H7 (cell line): Measurements from ENCODE around the gene RBM23. TPM values are rescaled to one million over a fixed set of nuclear protein-coding genes. Genes with fewer than 3 reads are reported as not detected.
A peak's percentile ranks its signal among the peaks of the same experiment; 100 is the strongest.
"Not testable (repeated sequence)": the region's sequence is repeated elsewhere in the genome, so short reads cannot be mapped to it uniquely, and the experiment has no call there.

Source experiments
- DNase-seq: peaks from one replicate; pipeline ENCODE4 v3.0.0; 2012
- H3K27me3 ChIP-seq: 2 replicates; pipeline ENCODE4 v1.6.0; 2011; ENCODE audit warnings: mild to moderate bottlenecking, low read length; ENCODE audit not compliant: control insufficient read depth, insufficient read depth
- H3K36me3 ChIP-seq: replicated peaks from 2 replicates; pipeline ENCODE4 v1.5.1; 2011; ENCODE audit warnings: low read length; ENCODE audit not compliant: control insufficient read depth, insufficient read depth
- H3K4me3 ChIP-seq: 2 replicates; pipeline ENCODE4 v1.5.1; 2011; ENCODE audit warnings: low read depth, mild to moderate bottlenecking, control low read depth, low read length, moderate library complexity; ENCODE audit not compliant: insufficient read depth
- total RNA-seq: library from RNA; depleted of rRNA; stranded (reverse); fragments of >200 nt; shearing (Covaris generic); gene quantifications from 2 replicates; pipeline ENCODE4 v1.2.3, GENCODE V29; 2014

RBM23 gene
- total RNA-seq, 1 experiment from 2014 or later = 45.0 TPM

- no peaks in the 10 kb centered on the region for H3K27me3 ChIP-seq
- H3K36me3 ChIP-seq = peaks cover 29% of the 10 kb centered on the region
- no peak for DNase-seq
- peak overlapping the region; percentile 77 for H3K4me3 ChIP-seq
Observed at GRCh38 chr14:22928237-22929103, 9.5 kb upstream of the RBM23 start.

DNA sequence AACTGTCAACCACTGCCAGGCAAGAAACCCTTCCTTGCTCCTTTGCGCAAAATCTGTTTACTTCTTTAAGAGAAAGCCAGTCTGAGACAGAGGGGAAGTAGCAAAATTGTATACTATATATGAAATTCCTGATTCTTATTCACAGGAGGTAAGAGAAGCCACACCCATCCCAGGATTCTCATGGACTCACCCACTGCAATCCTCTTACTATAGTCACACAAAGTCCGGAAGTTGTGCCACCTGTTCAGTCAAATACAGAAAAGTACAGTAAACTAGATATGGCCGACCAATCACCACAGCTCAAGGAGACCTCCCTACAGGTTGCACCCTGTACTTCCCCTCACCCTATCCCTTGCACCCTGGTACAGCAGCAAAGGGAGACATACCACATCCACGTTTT lies 7.4 kb upstream of the RBM23 start:
- H3K4me3 ChIP-seq = no peak overlapping the region
- DNase-seq = no peak
- peaks cover 45% of the 10 kb centered on the region for H3K36me3 ChIP-seq
- no peaks in the 10 kb centered on the region for H3K27me3 ChIP-seq

GRCh38 chr14:22925513-22925912 lies 6.6 kb upstream of the RBM23 start:
- H3K36me3 ChIP-seq = peaks cover 51% of the 10 kb centered on the region
- H3K4me3 ChIP-seq = no peak overlapping the region
- no peaks in the 10 kb centered on the region for H3K27me3 ChIP-seq
- DNase-seq = no peak

DNA sequence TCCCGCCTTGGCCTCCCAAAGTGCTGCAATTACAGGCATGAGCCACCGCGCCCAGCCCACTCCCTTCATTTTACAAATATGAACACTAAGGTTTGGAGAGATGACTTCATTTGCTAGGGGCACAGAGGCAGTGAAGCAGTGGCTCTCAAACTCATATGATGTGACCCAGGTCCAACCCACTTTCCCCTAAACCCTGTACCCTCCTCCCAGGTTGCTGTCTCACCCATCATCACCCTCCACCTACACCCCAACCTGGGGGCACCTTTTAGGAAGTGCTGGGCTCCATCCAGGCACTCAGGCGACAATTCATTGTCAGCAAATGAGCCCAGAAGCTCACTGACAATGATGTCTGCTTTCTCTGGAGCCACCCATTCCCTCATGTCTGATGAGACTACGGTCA lies 4.8 kb upstream of the RBM23 start:
- peaks cover 51% of the 10 kb centered on the region for H3K36me3 ChIP-seq
- no peaks in the 10 kb centered on the region for H3K27me3 ChIP-seq
- no peak overlapping the region for H3K4me3 ChIP-seq
- DNase-seq = no peak

DNA sequence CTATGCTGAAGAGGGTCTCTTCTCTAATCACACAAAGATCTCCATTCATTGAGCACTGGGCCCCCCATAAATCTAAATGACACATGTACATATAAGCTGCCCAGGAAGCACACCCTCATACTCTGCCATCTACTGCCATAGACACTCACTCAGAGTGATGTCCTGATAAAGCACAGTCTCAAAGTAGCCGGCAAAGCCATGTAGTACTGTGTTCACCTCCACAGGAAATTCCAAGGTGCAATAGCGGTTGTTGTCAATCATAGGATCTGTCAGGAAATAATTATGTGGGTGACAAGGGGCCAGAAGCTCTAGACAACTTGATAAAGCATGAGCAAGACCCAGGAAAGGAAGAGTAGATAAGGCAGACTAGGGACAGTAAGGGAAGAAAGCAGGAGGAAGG lies 3.3 kb upstream of the RBM23 start:
- Histone ChIP-seq H3K27me3 (no peaks in the 10 kb centered on the region), H3K4me3 (no peak overlapping the region), H3K36me3 (peaks cover 48% of the 10 kb centered on the region)
- no peak for DNase-seq

GRCh38 chr14:22920697-22921096 lies 1.7 kb upstream of the RBM23 start:
- Histone ChIP-seq H3K36me3 (peaks cover 37% of the 10 kb centered on the region), H3K4me3 (no peak overlapping the region), H3K27me3 (no peaks in the 10 kb centered on the region)
- no peak for DNase-seq

- Histone ChIP-seq H3K36me3 (peaks cover 31% of the 10 kb centered on the region), H3K4me3 (peak overlapping the region; percentile 27), H3K27me3 (no peaks in the 10 kb centered on the region)
- no peak for DNase-seq
Observed at GRCh38 chr14:22919601-22919921, 612 bp upstream of the RBM23 start.

- Histone ChIP-seq H3K4me3 (no peak overlapping the region), H3K27me3 (no peaks in the 10 kb centered on the region), H3K36me3 (peaks cover 3% of the 10 kb centered on the region)
- no peak for DNase-seq
Observed at GRCh38 chr14:22915886-22916521, 2.9 kb downstream of the RBM23 start.

DNA sequence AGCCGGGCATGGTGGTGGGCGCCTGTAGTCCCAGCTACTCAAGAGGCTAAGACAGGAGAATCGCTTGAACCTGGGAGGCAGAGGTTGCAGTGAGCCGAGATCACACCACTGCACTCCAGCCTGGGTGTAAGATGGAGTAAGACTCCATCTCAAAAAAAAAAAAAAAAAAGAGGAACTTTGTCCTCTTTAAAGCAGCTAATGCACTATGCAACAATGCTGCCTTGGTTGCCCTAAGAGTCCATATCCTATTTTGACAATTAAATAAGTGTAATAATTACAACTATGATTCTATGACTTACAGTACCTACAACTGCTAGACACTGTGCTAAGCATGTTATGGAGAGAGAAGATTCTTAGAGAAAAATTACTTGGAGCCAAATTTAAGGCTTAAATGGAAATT lies 4.1 kb downstream of the RBM23 start:
- DNase-seq, H3K36me3 ChIP-seq, H3K4me3 ChIP-seq, H3K27me3 ChIP-seq: not testable (repeated sequence)

DNA sequence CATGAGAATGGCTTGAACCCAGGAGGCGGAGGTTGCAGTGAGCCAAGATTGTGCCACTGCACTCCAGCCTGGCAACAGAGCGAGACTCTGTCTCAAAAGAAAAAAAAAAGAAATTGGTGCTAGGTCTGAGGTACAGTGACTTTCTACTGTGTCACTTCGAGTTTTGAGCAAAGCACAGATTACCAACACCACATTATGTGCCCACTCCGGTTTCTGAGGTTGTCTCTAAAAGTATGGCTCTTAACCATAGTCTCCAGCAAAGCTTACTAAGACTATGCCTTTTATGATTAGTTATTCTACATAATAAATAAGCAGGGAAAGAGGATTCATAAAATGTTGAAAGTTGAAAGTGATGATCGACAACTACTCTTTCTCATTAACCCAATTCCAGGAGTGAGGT lies 8.0 kb downstream of the RBM23 start:
- no peaks in the 10 kb centered on the region for H3K27me3 ChIP-seq
- no peak overlapping the region for H3K4me3 ChIP-seq
- no peak for DNase-seq
- H3K36me3 ChIP-seq = peaks cover 9% of the 10 kb centered on the region

- Histone ChIP-seq H3K36me3 (peaks cover 24% of the 10 kb centered on the region), H3K4me3 (no peak overlapping the region), H3K27me3 (no peaks in the 10 kb centered on the region)
- DNase-seq = no peak
Observed at GRCh38 chr14:22908601-22909000, 10.3 kb downstream of the RBM23 start.

DNA sequence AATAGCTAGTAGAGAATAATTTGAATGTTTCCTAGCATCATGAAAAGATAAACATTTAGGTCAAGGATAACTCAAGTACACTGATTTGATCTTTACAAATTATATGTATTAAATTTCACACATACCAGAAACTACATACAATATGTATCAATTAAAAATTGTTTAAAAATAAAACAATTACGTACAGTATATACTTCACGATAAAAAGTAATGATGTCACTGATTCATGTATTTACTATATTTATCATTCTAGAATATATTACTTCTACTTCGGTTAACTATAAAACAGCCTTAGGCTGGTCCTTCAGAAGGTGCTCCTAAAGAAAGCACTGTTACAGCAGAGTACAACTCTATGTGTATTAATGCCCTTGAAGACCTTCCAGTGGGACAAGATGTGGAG lies 11.5 kb downstream of the RBM23 start:
- Histone ChIP-seq H3K4me3 (no peak overlapping the region), H3K36me3 (peaks cover 30% of the 10 kb centered on the region)

DNA sequence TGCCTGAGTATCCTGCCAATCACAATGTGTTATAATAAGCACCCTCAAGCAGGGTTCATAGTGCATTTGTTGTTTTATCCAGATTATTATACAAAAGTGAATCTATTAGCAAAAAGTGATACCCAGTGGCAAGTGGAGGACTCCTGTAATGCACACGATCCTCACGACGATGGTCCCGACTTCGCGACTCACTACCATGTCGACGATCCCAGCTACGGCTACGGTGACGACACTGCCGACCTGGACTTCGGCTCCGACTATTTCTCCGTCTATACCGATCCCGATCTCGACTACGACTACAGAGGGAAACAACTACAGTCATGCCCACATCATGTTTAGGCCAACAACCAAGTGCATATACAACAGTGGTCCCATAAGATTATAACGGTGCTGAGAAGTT lies 12.9 kb downstream of the RBM23 start:
- no peaks in the 10 kb centered on the region for H3K27me3 ChIP-seq
- no peak overlapping the region for H3K4me3 ChIP-seq
- DNase-seq = no peak
- peaks cover 36% of the 10 kb centered on the region for H3K36me3 ChIP-seq

More for the DNA sequence above, 11.5 kb downstream of the RBM23 start:
- no peaks in the 10 kb centered on the region for H3K27me3 ChIP-seq
- DNase-seq = no peak

- H3K27me3 ChIP-seq = no peaks in the 10 kb centered on the region
- H3K36me3 ChIP-seq = peaks cover 40% of the 10 kb centered on the region
- no peak for DNase-seq
- no peak overlapping the region for H3K4me3 ChIP-seq
Observed at GRCh38 chr14:22905627-22906026, 13.3 kb downstream of the RBM23 start.

GRCh38 chr14:22903742-22904087 lies 15.2 kb downstream of the RBM23 start:
- no peak for DNase-seq
- Histone ChIP-seq H3K36me3 (peaks cover 36% of the 10 kb centered on the region), H3K27me3 (peaks cover under 1% of the 10 kb centered on the region; the same call in 1 of the 2 replicates), H3K4me3 (no peak overlapping the region)
